ENCODE data around the gene CTAGE9. TPM values are rescaled to one million over a fixed set of nuclear protein-coding genes. Genes with fewer than 3 reads are reported as not detected.

The CTAGE9 gene
- polyA plus RNA-seq, 3 donors = not detected

- no peaks in the 10 kb centered on the region for H3K9me3 ChIP-seq (replicated peaks in 1 of 2; ENCODE audit: control insufficient read depth in 1 of 2, insufficient read depth in 1 of 2, low read length in 2 of 2)
- Mint-ChIP-seq H3K4me1 (no peaks in the 10 kb centered on the region), H3K27ac (no peak overlapping the region), H3K36me3 (no peaks in the 10 kb centered on the region), H3K9me3 (peaks cover 0 to 8% (median 2%) of the 10 kb centered on the region in 7 donors), H3K4me3 (no peak overlapping the region), H3K27me3 (ENCODE audit: low read depth in 3 of 3) (peaks cover 0 to 8% (median 4%) of the 10 kb centered on the region in 3 donors)
- DNase-seq = no peak
- H4K20me1 ChIP-seq (ENCODE audit: insufficient read depth, low read length) = no peaks in the 10 kb centered on the region
- no peaks in the 10 kb centered on the region for H3K4me1 ChIP-seq (ENCODE audit: control insufficient read depth in 1 of 2, insufficient read depth in 2 of 2, low read length in 2 of 2)
- no peak overlapping the region for H3K4me3 ChIP-seq (replicated peaks in 1 of 3; ENCODE audit: low read depth in 2 of 3, low read length in 3 of 3)
- no peaks in the 10 kb centered on the region for H3K27me3 ChIP-seq (ENCODE audit: control insufficient read depth in 2 of 2, insufficient read depth in 2 of 2, low read length in 2 of 2)
- H3K4me2 ChIP-seq (replicated peaks; ENCODE audit: extremely low read depth, low read length, poor library complexity, severe bottlenecking) = no peak overlapping the region
- TF ChIP-seq CTCF (IDR thresholded peaks at IDR 0.05) = no peak
- intact Hi-C loops (cut with micrococcal nuclease) = no loop called here
- H3K36me3 ChIP-seq (replicated peaks in 1 of 2; ENCODE audit: control insufficient read depth in 1 of 2, insufficient read depth in 2 of 2, low read length in 2 of 2) = no peaks in the 10 kb centered on the region
- H2AFZ ChIP-seq (ENCODE audit: insufficient read depth, low read depth, low read length, poor library complexity, severe bottlenecking) = no peak overlapping the region
- no peaks in the 10 kb centered on the region for H3K79me2 ChIP-seq (ENCODE audit: insufficient read depth, low read length)
- no peak overlapping the region for H3K9ac ChIP-seq (ENCODE audit: insufficient read depth, low read length, poor library complexity, severe bottlenecking)
- no peak overlapping the region for H3K27ac ChIP-seq (ENCODE audit: low read depth in 1 of 2, low read length in 2 of 2)
Observed at GRCh38 chr6:131681585-131681984, 29.2 kb downstream of the CTAGE9 start.

- Histone ChIP-seq H3K27ac (ENCODE audit: low read depth in 1 of 2, low read length in 2 of 2) (no peak overlapping the region), H3K9ac (ENCODE audit: insufficient read depth, low read length, poor library complexity, severe bottlenecking) (no peak overlapping the region), H3K9me3 (replicated peaks in 1 of 2; ENCODE audit: control insufficient read depth in 1 of 2, insufficient read depth in 1 of 2, low read length in 2 of 2) (no peaks in the 10 kb centered on the region), H4K20me1 (ENCODE audit: insufficient read depth, low read length) (no peaks in the 10 kb centered on the region), H3K4me2 (replicated peaks; ENCODE audit: extremely low read depth, low read length, poor library complexity, severe bottlenecking) (no peak overlapping the region), H3K27me3 (ENCODE audit: control insufficient read depth in 2 of 2, insufficient read depth in 2 of 2, low read length in 2 of 2) (no peaks in the 10 kb centered on the region), H3K4me1 (ENCODE audit: control insufficient read depth in 1 of 2, insufficient read depth in 2 of 2, low read length in 2 of 2) (no peaks in the 10 kb centered on the region), H2AFZ (ENCODE audit: insufficient read depth, low read depth, low read length, poor library complexity, severe bottlenecking) (no peak overlapping the region), H3K79me2 (ENCODE audit: insufficient read depth, low read length) (no peaks in the 10 kb centered on the region), H3K36me3 (replicated peaks in 1 of 2; ENCODE audit: control insufficient read depth in 1 of 2, insufficient read depth in 2 of 2, low read length in 2 of 2) (no peaks in the 10 kb centered on the region), H3K4me3 (replicated peaks in 1 of 3; ENCODE audit: low read depth in 2 of 3, low read length in 3 of 3) (no peak overlapping the region)
- no peak overlapping the region for H3K27ac Mint-ChIP-seq
- H3K27me3 Mint-ChIP-seq (ENCODE audit: low read depth in 3 of 3) = peaks cover 0 to 8% (median 4%) of the 10 kb centered on the region in 3 donors
- no peak for DNase-seq
- H3K4me3 Mint-ChIP-seq = no peak overlapping the region
- peaks cover 0 to 8% (median 2%) of the 10 kb centered on the region in 7 donors for H3K9me3 Mint-ChIP-seq
- intact Hi-C loops (cut with micrococcal nuclease) = no loop called here
- H3K36me3 Mint-ChIP-seq = no peaks in the 10 kb centered on the region
- no peaks in the 10 kb centered on the region for H3K4me1 Mint-ChIP-seq
- no peak for TF ChIP-seq CTCF (IDR thresholded peaks at IDR 0.05)
- 100% methylated on average over 1 of the region's 2 CpGs for WGBS (ENCODE audit: insufficient coverage)
Observed at GRCh38 chr6:131680868-131681267, 29.9 kb downstream of the CTAGE9 start.
